PFSK-1 (cell line): ENCODE results near the gene ASIC2.

Experiments used
- FOXP2 ChIP-seq: optimal IDR thresholded peaks from 2 replicates; pipeline ENCODE3; 2011; ENCODE audit warnings: borderline replicate concordance, control low read depth, inconsistent platforms; ENCODE audit not compliant: insufficient read depth; ENCODE audit errors: extremely low read length, extremely low read depth
- POLR2AphosphoS5 ChIP-seq: IDR thresholded peaks from 2 replicates; pipeline ENCODE4 v1.6.1; 2012; ENCODE audit warnings: low read depth, mild to moderate bottlenecking, control low read depth, low read length, moderate library complexity
- REST ChIP-seq, 2 experiments: IDR thresholded peaks; 2 replicates each; pipeline versions ENCODE4 v1.6.1 to v1.8.0; 2011 to 2012; ENCODE audit warnings: low read depth in 2 of 2, low read length in 2 of 2, control low read depth in 1 of 2, inconsistent platforms in 1 of 2, mild to moderate bottlenecking in 1 of 2, moderate library complexity in 1 of 2; ENCODE audit not compliant: insufficient read depth in 1 of 2
- SIN3A ChIP-seq: IDR thresholded peaks from 2 replicates; pipeline ENCODE4 v1.6.1; 2012; ENCODE audit warnings: mild to moderate bottlenecking, low read length, moderate library complexity, borderline replicate concordance; ENCODE audit not compliant: insufficient read depth
- TAF1 ChIP-seq: IDR thresholded peaks from 2 replicates; pipeline ENCODE4 v1.6.1; 2012; ENCODE audit warnings: low read length, control low read depth, borderline replicate concordance; ENCODE audit not compliant: insufficient read depth

Gene ASIC2

GRCh38 chr17:33142705-33143299, 150.3 kb downstream of the ASIC2 start:
- TF ChIP-seq FOXP2 (no peak), POLR2AphosphoS5 (no peak), REST (IDR thresholded peaks at IDR 0.05; ENCODE audit: insufficient read depth in 1 of 2, low read depth in 2 of 2, low read length in 2 of 2) (peak; percentile 81 to 94)

GRCh38 chr17:33140413-33141099, 152.5 kb downstream of the ASIC2 start:
- no peak for TF ChIP-seq SIN3A
- TF ChIP-seq REST (IDR thresholded peaks at IDR 0.05; ENCODE audit: insufficient read depth in 1 of 2, low read depth in 2 of 2, low read length in 2 of 2), result no peak
- TF ChIP-seq FOXP2, result no peak
- TF ChIP-seq POLR2AphosphoS5, result no peak
- no peak for TF ChIP-seq TAF1

- no peak for TF ChIP-seq FOXP2
- TF ChIP-seq SIN3A, result no peak
- no peak for TF ChIP-seq POLR2AphosphoS5
- no peak for TF ChIP-seq TAF1
- TF ChIP-seq REST (IDR thresholded peaks at IDR 0.05; ENCODE audit: insufficient read depth in 1 of 2, low read depth in 2 of 2, low read length in 2 of 2), result no peak
Observed at GRCh38 chr17:33138627-33139026, 154.5 kb downstream of the ASIC2 start.

GRCh38 chr17:33137426-33137825, 155.7 kb downstream of the ASIC2 start:
- no peak for TF ChIP-seq FOXP2

- TF ChIP-seq REST (IDR thresholded peaks at IDR 0.05; ENCODE audit: insufficient read depth in 1 of 2, low read depth in 2 of 2, low read length in 2 of 2) (no peak), TAF1 (no peak), POLR2AphosphoS5 (no peak), FOXP2 (no peak), SIN3A (no peak)
Observed at GRCh38 chr17:33135691-33136090, 157.4 kb downstream of the ASIC2 start.
